ENCODE measurements around the gene SH3RF1. TPM values are rescaled to one million over a fixed set of nuclear protein-coding genes. Genes with fewer than 3 reads are reported as not detected.
"Not testable (repeated sequence)": the region's sequence is repeated elsewhere in the genome, so short reads cannot be mapped to it uniquely, and the experiment has no call there.

Gene SH3RF1
- total RNA-seq, 1 donor from 2014 or later = 33.8 TPM

DNA sequence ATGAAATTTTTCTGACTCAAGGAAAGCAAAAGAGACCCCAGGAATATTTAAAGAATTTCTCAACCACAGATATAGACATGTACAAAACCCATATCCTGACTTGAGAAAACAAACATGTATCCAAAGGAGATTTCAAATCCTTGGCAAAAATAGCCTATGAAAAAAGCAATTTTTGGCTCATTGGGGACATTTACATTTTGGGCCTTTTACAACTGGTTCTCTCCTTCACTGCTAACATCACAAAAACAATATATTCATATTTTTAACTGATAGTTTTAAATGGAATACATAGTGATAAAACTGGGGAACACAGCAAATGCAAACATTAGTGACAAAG lies 65.0 kb downstream of the SH3RF1 start:
- DNase-seq (no peak), ATAC-seq (no peak)
- Histone ChIP-seq H3K27ac (no peak overlapping the region), H3K4me3 (no peak overlapping the region), H3K4me1 (peaks cover 26% of the 10 kb centered on the region), H3K36me3 (no peaks in the 10 kb centered on the region), H3K9me3 (no peaks in the 10 kb centered on the region), H3K27me3 (no peaks in the 10 kb centered on the region)
- TF ChIP-seq, protein P1, sequence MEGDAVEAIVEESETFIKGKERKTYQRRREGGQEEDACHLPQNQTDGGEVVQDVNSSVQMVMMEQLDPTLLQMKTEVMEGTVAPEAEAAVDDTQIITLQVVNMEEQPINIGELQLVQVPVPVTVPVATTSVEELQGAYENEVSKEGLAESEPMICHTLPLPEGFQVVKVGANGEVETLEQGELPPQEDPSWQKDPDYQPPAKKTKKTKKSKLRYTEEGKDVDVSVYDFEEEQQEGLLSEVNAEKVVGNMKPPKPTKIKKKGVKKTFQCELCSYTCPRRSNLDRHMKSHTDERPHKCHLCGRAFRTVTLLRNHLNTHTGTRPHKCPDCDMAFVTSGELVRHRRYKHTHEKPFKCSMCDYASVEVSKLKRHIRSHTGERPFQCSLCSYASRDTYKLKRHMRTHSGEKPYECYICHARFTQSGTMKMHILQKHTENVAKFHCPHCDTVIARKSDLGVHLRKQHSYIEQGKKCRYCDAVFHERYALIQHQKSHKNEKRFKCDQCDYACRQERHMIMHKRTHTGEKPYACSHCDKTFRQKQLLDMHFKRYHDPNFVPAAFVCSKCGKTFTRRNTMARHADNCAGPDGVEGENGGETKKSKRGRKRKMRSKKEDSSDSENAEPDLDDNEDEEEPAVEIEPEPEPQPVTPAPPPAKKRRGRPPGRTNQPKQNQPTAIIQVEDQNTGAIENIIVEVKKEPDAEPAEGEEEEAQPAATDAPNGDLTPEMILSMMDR (IDR thresholded peaks at IDR 0.05) = no peak
- intact Hi-C loops (cut with DNase I) = no loop called here

DNA sequence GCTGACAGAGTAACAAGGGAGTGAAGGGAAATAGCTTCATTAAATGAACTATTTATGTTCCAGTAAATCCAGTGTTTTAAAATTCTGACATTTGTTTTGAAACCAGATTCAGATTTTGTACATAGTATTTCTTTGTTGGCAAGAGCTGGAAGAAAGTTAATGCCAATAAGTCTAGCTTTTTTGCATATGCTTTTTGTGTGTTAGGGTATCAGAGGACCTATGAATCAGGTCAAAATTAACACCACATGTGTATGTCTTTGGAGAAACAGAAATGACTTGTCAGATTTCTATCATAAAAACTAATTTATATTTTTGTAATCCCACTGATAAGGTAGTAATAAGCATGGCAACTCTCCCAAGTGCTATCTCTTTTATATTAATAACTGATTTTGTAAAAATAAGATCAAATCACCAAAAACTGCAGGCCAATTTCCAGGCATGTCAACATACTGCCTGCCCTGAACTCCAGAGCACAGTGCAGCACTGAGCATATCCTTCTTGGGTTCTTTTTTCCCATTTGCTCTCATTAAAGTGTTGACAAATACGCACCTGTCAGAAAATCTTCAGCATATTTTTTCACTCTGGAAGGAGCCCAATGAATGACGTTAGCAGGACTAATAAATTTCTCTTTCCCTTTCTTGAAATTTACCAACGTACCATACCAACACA lies 65.5 kb downstream of the SH3RF1 start:
- no peaks in the 10 kb centered on the region for H3K9me3 ChIP-seq
- TF ChIP-seq, protein P1 (IDR thresholded peaks at IDR 0.05) = no peak
- ATAC-seq (no peak), DNase-seq (no peak)
- no peak overlapping the region for H3K27ac ChIP-seq
- no peak overlapping the region for H3K4me3 ChIP-seq
- H3K4me1 ChIP-seq = peaks cover 29% of the 10 kb centered on the region
- intact Hi-C loops (cut with DNase I) = no loop called here
- H3K36me3 ChIP-seq = no peaks in the 10 kb centered on the region
- H3K27me3 ChIP-seq = no peaks in the 10 kb centered on the region

DNA sequence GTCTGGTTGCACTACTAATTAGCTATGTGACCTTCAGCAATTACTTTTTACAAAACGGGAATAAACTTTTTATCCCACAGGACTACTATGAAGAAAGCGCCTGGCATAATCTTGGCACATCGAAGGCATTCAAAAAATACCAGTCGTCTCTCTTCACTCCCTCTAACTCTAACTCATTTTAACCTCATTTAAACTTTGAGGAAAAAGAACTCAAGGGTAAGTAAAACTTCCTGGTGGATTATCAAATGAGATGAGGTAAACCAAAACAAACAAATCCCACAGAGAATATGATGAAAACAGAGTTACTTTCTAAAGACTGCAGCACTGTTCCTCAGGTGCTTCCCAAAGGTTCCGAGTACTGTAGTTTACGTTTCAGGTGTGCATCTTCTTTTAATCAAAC lies 66.9 kb downstream of the SH3RF1 start:
- H3K27me3 ChIP-seq = no peaks in the 10 kb centered on the region
- no peak overlapping the region for H3K4me3 ChIP-seq
- H3K4me1 ChIP-seq = peaks cover 29% of the 10 kb centered on the region
- no peaks in the 10 kb centered on the region for H3K36me3 ChIP-seq
- TF ChIP-seq, protein P1 (IDR thresholded peaks at IDR 0.05) = no peak
- no peak overlapping the region for H3K27ac ChIP-seq
- ATAC-seq (no peak), DNase-seq (no peak)
- intact Hi-C loops (cut with DNase I) = no loop called here
- H3K9me3 ChIP-seq = no peaks in the 10 kb centered on the region

DNA sequence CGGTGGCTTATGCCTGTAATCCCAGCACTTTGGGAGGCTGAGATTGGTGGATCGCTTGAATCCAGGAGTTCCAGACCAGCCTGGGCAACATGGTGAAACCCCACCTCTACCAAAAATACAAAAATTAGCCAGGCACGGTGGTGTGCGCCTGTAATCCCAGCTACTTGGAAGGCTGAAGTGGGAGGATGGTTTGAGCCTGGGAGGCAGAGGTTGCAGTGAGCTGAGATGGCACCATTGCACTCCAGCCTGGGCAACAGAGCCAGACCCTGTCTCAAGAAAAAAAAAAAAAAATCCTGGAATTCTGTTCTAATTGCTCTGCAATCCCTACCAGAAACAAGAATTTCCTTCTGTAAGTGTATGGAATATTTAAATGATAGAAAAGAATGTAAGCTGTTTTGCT lies 67.5 kb downstream of the SH3RF1 start:
- H3K9me3 ChIP-seq; H3K4me3 ChIP-seq; intact Hi-C loops (cut with DNase I); H3K36me3 ChIP-seq; H3K27me3 ChIP-seq; DNase-seq; ATAC-seq; H3K27ac ChIP-seq: not testable (repeated sequence)
- peaks cover 29% of the 10 kb centered on the region for H3K4me1 ChIP-seq

DNA sequence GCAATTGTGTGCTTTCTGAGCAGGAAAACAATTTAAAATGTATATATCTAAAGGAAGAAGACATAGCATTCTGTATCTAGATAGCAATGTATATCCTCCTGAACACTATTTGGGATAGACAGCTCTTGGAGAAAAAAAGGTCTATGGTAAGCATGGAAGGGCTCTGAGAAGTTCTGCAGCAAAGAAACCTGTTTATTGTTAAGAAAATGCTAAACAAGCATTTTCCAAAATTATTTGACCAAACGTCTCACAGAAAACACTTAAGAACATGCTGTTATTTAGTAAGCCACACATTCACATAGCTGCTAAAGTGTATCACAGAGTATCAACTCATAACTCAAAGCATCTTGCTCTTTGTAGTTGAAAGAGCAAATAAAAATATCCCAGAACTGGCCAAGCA lies 67.9 kb downstream of the SH3RF1 start:
- TF ChIP-seq, protein P1 (IDR thresholded peaks at IDR 0.05) = no peak
- H3K36me3 ChIP-seq = no peaks in the 10 kb centered on the region
- ATAC-seq = no peak
- H3K27ac ChIP-seq = no peak overlapping the region
- no peak overlapping the region for H3K4me3 ChIP-seq
- peaks cover 29% of the 10 kb centered on the region for H3K4me1 ChIP-seq
- no peaks in the 10 kb centered on the region for H3K9me3 ChIP-seq
- intact Hi-C loops (cut with DNase I) = no loop called here
- no peak for DNase-seq
- H3K27me3 ChIP-seq = no peaks in the 10 kb centered on the region

DNA sequence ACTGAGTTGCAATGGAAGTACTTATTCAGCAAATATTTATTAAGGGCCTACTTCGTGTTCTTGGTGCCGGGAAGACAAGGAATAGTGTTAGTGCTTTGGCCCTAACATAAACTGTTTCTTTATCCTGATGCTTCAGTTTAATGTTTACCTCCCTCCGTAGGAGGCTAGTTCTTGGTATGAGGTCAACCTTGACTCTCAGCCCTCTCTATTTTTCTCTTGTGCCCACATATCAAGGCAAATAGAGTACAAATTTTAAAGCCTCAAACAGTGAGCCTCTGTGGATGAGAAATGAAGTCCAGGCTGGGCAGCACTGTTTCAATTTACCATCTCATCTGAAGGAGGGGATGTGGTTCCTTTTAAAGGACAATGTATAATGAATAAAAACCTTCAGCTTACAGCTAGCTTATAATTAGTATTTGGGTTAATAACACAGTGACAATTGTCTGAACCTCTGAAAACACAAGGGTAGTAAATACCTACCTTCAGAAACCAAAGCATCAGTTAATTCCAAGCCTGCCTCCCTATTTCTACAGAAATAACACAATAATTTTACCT lies 68.5 kb downstream of the SH3RF1 start:
- DNase-seq (no peak), ATAC-seq (no peak)
- Histone ChIP-seq H3K4me3 (no peak overlapping the region), H3K4me1 (peaks cover 29% of the 10 kb centered on the region), H3K36me3 (no peaks in the 10 kb centered on the region), H3K27ac (peak overlapping the region; percentile 32), H3K27me3 (no peaks in the 10 kb centered on the region), H3K9me3 (no peaks in the 10 kb centered on the region)
- TF ChIP-seq, protein P1 (IDR thresholded peaks at IDR 0.05) = no peak
- intact Hi-C loops (cut with DNase I) = no loop called here

Measured in upper lobe of right lung (tissue), 1 donor.